Spleen (tissue), 11 donors: ENCODE data around the gene PERM1. TPM values are rescaled to one million over a fixed set of nuclear protein-coding genes. Genes with fewer than 3 reads are reported as not detected.
A peak's percentile ranks its signal among the peaks of the same experiment; 100 is the strongest.
"Not testable (repeated sequence)": the region's sequence is repeated elsewhere in the genome, so short reads cannot be mapped to it uniquely, and the experiment has no call there.

Experiments
- DNase-seq: peaks from one replicate; pipeline ENCODE4 v3.0.0-alpha.2; 2020
- H3K27ac ChIP-seq, 8 donors: fragments of 200-600 bp; sonication (generic) in 7 of 8; 1 replicate in 4 of 8; 2 replicates in 4 of 8; pipeline versions ENCODE4 v1.5.0 to v1.8.0; 2016 to 2021; ENCODE audit warnings: inconsistent platforms in 4 of 8, mild to moderate bottlenecking in 4 of 8, moderate library complexity in 1 of 8
- H3K27me3 ChIP-seq, 7 donors: fragments of 200-600 bp; sonication (generic) in 6 of 7; replicated peaks in 1 of 7; 1 replicate in 4 of 7; 2 replicates in 3 of 7; pipeline versions ENCODE4 v1.5.0 to v1.8.0; 2016 to 2021; ENCODE audit warnings: inconsistent platforms in 3 of 7, mild to moderate bottlenecking in 1 of 7
- H3K36me3 ChIP-seq, 6 donors: fragments of 200-600 bp; sonication (generic) in 5 of 6; 1 replicate in 4 of 6; 2 replicates in 2 of 6; pipeline versions ENCODE4 v1.5.0 to v1.8.0; 2016 to 2021; ENCODE audit warnings: inconsistent platforms in 2 of 6
- H3K4me1 ChIP-seq, 6 donors: fragments of 200-600 bp; sonication (generic) in 5 of 6; 1 replicate in 3 of 6; 2 replicates in 3 of 6; pipeline versions ENCODE4 v1.5.0 to v1.8.0; 2016 to 2021; ENCODE audit warnings: inconsistent platforms in 3 of 6
- H3K4me3 ChIP-seq, 8 donors: fragments of 200-600 bp; sonication (generic) in 7 of 8; 1 replicate in 4 of 8; 2 replicates in 4 of 8; pipeline versions ENCODE4 v1.5.0 to v1.8.0; 2016 to 2021; ENCODE audit warnings: inconsistent platforms in 4 of 8, mild to moderate bottlenecking in 4 of 8, moderate library complexity in 2 of 8
- H3K9me3 ChIP-seq, 8 donors: fragments of 200-600 bp; sonication (generic) in 7 of 8; 1 replicate in 4 of 8; 2 replicates in 4 of 8; pipeline versions ENCODE4 v1.5.0 to v1.8.0; 2016 to 2021; ENCODE audit warnings: inconsistent platforms in 4 of 8
- POLR2A ChIP-seq, 3 donors: fragments of 450-650 bp; IDR thresholded peaks; one replicate each; pipeline ENCODE4 v1.5.1; 2017; ENCODE audit warnings: antibody characterized with exemption in 3 of 3, mild to moderate bottlenecking in 1 of 3
- POLR2AphosphoS5 ChIP-seq, 3 donors: sonication (generic); formaldehyde crosslinking; IDR thresholded peaks; one replicate each; pipeline ENCODE4 v1.5.1; 2017; ENCODE audit warnings: antibody characterized with exemption in 3 of 3
- WGBS, 5 donors: extraction: QIAGEN DNeasy Blood & Tissue Kit in 3 of 5; methylation state at CpG; one replicate each; pipeline versions ENCODE4 v1.1.5 to v1.1.7; 2013 to 2018; 5-methylcytosine and 5-hydroxymethylcytosine counted together
- intact Hi-C: fragments of 100-400 bp; cut with DNase I; formaldehyde crosslinking; loops from one replicate; pipeline ENCODE4 v1.15.0; 2023; ENCODE audit warnings: low total_unique reads
- polyA plus RNA-seq, 3 donors: library from polyadenylated mRNA; stranded (reverse); fragments of 200-250 nt; gene quantifications; one replicate each; pipeline ENCODE4 v1.2.1, GENCODE V29; 2013
- total RNA-seq, 7 donors: library from RNA; depleted of rRNA in 3 of 7; stranded (reverse); fragments of >200 nt in 3 of 7; fragmentation: NEBNext Ultra II Directional in 4 of 7; extraction: Animal tissue kit (Norgen Biotek cat#: 25700) in 4 of 7; gene quantifications; one replicate each; pipeline versions ENCODE4 v1.1.0 to v1.2.1, GENCODE V29; 2016 to 2021
- TF ChIP-seq, protein P1 (sequence below), 11 experiments: fragments of 200-600 bp in 7 of 11; fragments of 450-650 bp in 4 of 11; sonication (generic) in 4 of 11; IDR thresholded peaks in 8 of 11; conservative IDR thresholded peaks in 3 of 11; 1 replicate in 7 of 11; 2 replicates in 4 of 11; pipeline versions ENCODE4 v1.4.0 to v1.8.0; 2016 to 2021; ENCODE audit warnings: antibody characterized with exemption in 11 of 11, inconsistent platforms in 4 of 11, mild to moderate bottlenecking in 1 of 11
- donor health status: healthy with polysubstance abuse.
- donor health status: DM: no; HTN: no; CAD: no; lungs with moderate emphysema.
- donor health status: DM: no; HTN: no; CAD: no.
- donor health status: Bipolar disorder and iron deficiency.
- donor health status: healthy.
- donor health status: DM: no; HTN: no; CAD: no.
- donor health status: DM: yes; HTN: yes; CAD: no.

PERM1 gene
- total and polyA plus RNA-seq, 10 donors = 0.20 to 0.85 (median 0.50) TPM; not detected in 4

DNA sequence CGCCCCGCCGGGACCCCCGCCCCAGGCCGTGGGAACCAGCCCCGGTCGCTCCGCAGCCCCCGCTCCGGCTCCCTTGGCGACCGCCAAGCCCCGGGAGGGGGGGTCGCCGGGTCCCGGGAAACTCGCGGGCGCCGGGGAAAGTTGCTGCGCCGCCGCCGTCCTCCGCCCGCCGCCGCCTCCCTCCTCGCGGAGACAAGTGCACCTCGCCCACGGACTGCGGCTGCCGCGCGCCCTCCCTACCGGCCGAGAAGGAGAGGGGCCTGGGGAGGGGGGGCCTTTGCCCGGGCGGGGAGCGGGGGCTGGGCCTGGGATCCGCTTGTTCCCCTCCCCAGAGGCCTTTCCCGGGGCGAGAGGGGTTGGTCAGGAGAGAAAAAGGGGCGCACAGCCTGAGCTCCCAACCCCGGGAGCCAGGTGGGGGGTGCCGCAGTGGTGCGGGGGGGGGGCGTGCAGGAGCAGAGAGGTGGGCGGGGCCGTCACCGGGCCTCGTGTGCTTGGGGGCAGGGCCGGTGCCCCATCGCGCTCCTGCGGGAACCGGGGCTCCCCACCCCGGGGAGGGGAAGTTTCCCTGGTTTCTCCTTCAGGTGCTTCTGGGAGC is 38.6 kb upstream of the PERM1 start:
- Histone ChIP-seq H3K4me1 (peaks cover 13 to 64% (median 30%) of the 10 kb centered on the region in 6 donors), H3K27me3 (peaks cover 0 to 37% (median 15%) of the 10 kb centered on the region in 7 donors), H3K4me3 (peak overlapping the region; percentile 51 to 92 (median 78)), H3K9me3 (no peaks in the 10 kb centered on the region), H3K27ac (peak overlapping the region in 4 of 8 donors; percentile 89 to 93 (median 90)), H3K36me3 (no peaks in the 10 kb centered on the region)
- intact Hi-C loops = no loop called here
- TF ChIP-seq, protein P1, sequence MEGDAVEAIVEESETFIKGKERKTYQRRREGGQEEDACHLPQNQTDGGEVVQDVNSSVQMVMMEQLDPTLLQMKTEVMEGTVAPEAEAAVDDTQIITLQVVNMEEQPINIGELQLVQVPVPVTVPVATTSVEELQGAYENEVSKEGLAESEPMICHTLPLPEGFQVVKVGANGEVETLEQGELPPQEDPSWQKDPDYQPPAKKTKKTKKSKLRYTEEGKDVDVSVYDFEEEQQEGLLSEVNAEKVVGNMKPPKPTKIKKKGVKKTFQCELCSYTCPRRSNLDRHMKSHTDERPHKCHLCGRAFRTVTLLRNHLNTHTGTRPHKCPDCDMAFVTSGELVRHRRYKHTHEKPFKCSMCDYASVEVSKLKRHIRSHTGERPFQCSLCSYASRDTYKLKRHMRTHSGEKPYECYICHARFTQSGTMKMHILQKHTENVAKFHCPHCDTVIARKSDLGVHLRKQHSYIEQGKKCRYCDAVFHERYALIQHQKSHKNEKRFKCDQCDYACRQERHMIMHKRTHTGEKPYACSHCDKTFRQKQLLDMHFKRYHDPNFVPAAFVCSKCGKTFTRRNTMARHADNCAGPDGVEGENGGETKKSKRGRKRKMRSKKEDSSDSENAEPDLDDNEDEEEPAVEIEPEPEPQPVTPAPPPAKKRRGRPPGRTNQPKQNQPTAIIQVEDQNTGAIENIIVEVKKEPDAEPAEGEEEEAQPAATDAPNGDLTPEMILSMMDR (IDR thresholded peaks at IDR 0.05 in 8 of 11, conservative IDR thresholded peaks at IDR 0.05 in 3 of 11) = peak in 1 of 11 experiments; percentile 12
- TF ChIP-seq POLR2AphosphoS5 (IDR thresholded peaks at IDR 0.05) = no peak
- no peak for DNase-seq
- 0 to 2% (median 1%) methylated on average over 22 to 57 of the region's 59 CpGs for WGBS, 5 donors

- peaks cover 13 to 66% (median 33%) of the 10 kb centered on the region in 6 donors for H3K4me1 ChIP-seq
- no peak for TF ChIP-seq POLR2AphosphoS5 (IDR thresholded peaks at IDR 0.05)
- TF ChIP-seq POLR2A (IDR thresholded peaks at IDR 0.05) = no peak
- TF ChIP-seq, protein P1 (IDR thresholded peaks at IDR 0.05 in 8 of 11, conservative IDR thresholded peaks at IDR 0.05 in 3 of 11) = no peak
- intact Hi-C loops = no loop called here
- WGBS, 5 donors = 0 to 2% (median 0%) methylated on average over 10 to 52 of the region's 58 CpGs
- no peaks in the 10 kb centered on the region for H3K9me3 ChIP-seq
- peak; percentile 89 for DNase-seq
- peak within 1 kb of the TSS; percentile 51 to 92 (median 78) for H3K4me3 ChIP-seq
- peaks cover 0 to 37% (median 15%) of the 10 kb centered on the region in 7 donors for H3K27me3 ChIP-seq
- no peaks in the 10 kb centered on the region for H3K36me3 ChIP-seq
- peak within 1 kb of the TSS; percentile 57 to 93 (median 88) for H3K27ac ChIP-seq
Measured at GRCh38 chr1:1020000-1020404, 38.1 kb upstream of the PERM1 start, which contains the start of gene AGRN. TSS of gene AGRN (plus strand) at chr1:1020120. CDS start at chr1:1020173, 53 bp downstream.

- Histone ChIP-seq H3K9me3 (no peaks in the 10 kb centered on the region), H3K27ac (peak overlapping the region; percentile 57 to 93 (median 88)), H3K36me3 (no peaks in the 10 kb centered on the region), H3K4me1 (peaks cover 10 to 66% (median 35%) of the 10 kb centered on the region in 6 donors), H3K4me3 (peak overlapping the region; percentile 51 to 92 (median 78)), H3K27me3 (peaks cover 0 to 37% (median 15%) of the 10 kb centered on the region in 7 donors)
- TF ChIP-seq POLR2A (IDR thresholded peaks at IDR 0.05) (no peak), POLR2AphosphoS5 (IDR thresholded peaks at IDR 0.05) (peak in 2 of 3 donors; percentile 21 to 36)
- TF ChIP-seq, protein P1 (IDR thresholded peaks at IDR 0.05 in 8 of 11, conservative IDR thresholded peaks at IDR 0.05 in 3 of 11) = peak; percentile 7 to 86 (median 70)
- peak; percentile 94 for DNase-seq
- intact Hi-C loops = no loop called here
- WGBS, 5 donors = 1 to 17% (median 2%) methylated on average over 9 to 75 of the region's 91 CpGs
Measured at GRCh38 chr1:1019122-1019999, 37.5 kb upstream of the PERM1 start.

- H3K27ac ChIP-seq, H3K4me3 ChIP-seq, H3K9me3 ChIP-seq, DNase-seq, H3K36me3 ChIP-seq, intact Hi-C loops: not testable (repeated sequence)
- H3K27me3 ChIP-seq = peaks cover 0 to 31% (median 15%) of the 10 kb centered on the region in 7 donors
- peaks cover 10 to 66% (median 43%) of the 10 kb centered on the region in 6 donors for H3K4me1 ChIP-seq
- WGBS, 5 donors = 93 to 96% (median 94%) methylated on average over 8 to 26 of the region's 26 CpGs
Measured at GRCh38 chr1:1018321-1018685, 36.4 kb upstream of the PERM1 start.

GRCh38 chr1:1017397-1018320 is 35.8 kb upstream of the PERM1 start:
- intact Hi-C loops, H3K27ac ChIP-seq, DNase-seq, H3K9me3 ChIP-seq, H3K4me3 ChIP-seq, H3K36me3 ChIP-seq: not testable (repeated sequence)
- Histone ChIP-seq H3K4me1 (peaks cover 10 to 62% (median 47%) of the 10 kb centered on the region in 6 donors), H3K27me3 (peaks cover 0 to 28% (median 15%) of the 10 kb centered on the region in 7 donors)
- WGBS, 5 donors = 79 to 87% (median 82%) methylated on average over 16 to 17 of the region's 17 CpGs
